Activated CD8-positive, alpha-beta memory T cell treated with anti-CD3 and anti-CD28 coated beads for 1 hour (primary cell): ENCODE results near the gene DCHS1.
A peak's percentile ranks its signal among the peaks of the same experiment; 100 is the strongest.
"Not testable (repeated sequence)": the region's sequence is repeated elsewhere in the genome, so short reads cannot be mapped to it uniquely, and the experiment has no call there.

Experiments used
- DNase-seq, 2 donors: peaks; one replicate each; pipeline ENCODE4 v3.0.0-alpha.2; 2020; ENCODE audit warnings: low read depth in 1 of 2; ENCODE audit errors: extremely low read depth in 1 of 2

Gene DCHS1, protein sequence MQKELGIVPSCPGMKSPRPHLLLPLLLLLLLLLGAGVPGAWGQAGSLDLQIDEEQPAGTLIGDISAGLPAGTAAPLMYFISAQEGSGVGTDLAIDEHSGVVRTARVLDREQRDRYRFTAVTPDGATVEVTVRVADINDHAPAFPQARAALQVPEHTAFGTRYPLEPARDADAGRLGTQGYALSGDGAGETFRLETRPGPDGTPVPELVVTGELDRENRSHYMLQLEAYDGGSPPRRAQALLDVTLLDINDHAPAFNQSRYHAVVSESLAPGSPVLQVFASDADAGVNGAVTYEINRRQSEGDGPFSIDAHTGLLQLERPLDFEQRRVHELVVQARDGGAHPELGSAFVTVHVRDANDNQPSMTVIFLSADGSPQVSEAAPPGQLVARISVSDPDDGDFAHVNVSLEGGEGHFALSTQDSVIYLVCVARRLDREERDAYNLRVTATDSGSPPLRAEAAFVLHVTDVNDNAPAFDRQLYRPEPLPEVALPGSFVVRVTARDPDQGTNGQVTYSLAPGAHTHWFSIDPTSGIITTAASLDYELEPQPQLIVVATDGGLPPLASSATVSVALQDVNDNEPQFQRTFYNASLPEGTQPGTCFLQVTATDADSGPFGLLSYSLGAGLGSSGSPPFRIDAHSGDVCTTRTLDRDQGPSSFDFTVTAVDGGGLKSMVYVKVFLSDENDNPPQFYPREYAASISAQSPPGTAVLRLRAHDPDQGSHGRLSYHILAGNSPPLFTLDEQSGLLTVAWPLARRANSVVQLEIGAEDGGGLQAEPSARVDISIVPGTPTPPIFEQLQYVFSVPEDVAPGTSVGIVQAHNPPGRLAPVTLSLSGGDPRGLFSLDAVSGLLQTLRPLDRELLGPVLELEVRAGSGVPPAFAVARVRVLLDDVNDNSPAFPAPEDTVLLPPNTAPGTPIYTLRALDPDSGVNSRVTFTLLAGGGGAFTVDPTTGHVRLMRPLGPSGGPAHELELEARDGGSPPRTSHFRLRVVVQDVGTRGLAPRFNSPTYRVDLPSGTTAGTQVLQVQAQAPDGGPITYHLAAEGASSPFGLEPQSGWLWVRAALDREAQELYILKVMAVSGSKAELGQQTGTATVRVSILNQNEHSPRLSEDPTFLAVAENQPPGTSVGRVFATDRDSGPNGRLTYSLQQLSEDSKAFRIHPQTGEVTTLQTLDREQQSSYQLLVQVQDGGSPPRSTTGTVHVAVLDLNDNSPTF (N-terminal part only)

DNA sequence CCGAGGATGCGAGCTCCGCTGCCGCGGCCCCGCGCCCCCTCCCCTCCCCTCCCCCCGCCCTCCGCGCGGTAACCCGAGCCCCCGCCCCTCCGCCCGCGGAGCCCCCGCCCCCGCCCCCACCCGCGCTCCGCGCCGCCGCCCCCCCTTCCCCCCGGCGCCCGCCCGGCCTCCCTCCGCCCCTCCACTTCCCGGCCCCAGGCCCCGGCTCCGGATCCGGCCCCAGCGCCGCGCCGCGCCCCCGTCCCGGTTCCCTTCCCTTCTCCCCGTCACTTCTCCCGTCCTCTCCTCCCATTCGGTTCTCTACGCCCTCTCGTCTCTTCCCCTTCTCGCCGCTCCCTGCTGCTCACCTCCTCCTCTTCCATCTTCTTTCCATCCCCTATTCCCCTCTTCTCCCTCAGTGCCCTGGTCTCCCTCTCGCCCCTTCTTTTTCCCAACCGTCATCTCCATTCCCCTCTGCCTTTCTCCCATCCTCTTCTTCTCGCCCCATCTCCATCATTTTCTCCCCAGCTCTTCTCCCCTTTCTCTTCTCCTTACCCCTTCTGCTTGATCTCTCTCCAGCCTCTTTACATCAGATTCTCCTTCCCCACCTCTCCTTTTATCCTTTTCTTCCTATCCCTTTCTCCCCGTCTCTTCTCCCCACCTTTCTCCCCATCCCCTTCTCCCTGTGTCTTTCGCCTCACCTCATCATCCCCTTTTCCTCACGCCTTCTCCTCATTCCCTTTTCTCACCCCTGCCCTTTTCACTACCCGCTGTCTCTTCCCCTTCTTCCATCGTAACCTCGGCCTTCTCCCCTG lies at the start of gene DCHS1:
TSS of gene DCHS1 (minus strand) at position 20 of the 794 bp plus-strand sequence. CDS start 14,196 bp downstream, outside the sequence.
- DNase-seq = no peak

DNA sequence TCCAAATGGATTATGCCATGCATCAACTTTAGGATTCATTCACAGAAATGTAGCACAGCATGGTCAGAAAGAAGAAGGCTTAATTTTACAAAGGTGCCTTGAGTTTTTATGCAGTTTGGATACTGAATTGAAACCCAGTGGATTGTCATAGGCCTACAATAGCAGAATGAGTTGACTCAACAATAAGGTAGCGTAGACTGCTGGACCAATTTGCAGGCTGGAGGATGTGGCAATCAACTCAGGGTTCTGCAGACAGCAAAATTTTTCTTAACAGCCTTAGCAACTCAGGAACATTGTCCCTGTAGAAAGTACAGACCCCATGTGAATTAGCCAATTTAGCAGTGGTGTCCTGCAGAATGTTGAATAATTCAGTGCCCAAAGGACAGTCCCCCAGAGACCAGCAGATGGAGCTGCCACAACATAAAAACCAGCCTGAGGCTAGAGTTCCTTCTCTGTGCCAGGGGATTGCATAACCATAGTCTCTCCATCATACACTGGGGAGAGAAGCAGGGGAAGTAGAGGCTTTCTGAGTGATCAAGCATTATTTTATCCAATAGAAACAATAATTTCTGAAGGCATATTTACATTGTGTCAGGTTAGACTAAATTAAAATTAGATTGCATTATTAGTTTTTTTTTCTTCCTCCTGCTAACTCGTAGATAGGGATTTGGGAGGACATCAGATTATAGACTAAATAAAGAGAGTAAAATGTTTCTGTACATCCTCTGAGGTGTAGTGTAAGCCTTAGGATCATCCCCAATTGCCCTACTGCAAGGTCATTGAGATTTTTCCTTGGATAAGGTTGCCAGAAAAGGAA lies 47.8 kb upstream of the DCHS1 start:
- no peak for DNase-seq

DNA sequence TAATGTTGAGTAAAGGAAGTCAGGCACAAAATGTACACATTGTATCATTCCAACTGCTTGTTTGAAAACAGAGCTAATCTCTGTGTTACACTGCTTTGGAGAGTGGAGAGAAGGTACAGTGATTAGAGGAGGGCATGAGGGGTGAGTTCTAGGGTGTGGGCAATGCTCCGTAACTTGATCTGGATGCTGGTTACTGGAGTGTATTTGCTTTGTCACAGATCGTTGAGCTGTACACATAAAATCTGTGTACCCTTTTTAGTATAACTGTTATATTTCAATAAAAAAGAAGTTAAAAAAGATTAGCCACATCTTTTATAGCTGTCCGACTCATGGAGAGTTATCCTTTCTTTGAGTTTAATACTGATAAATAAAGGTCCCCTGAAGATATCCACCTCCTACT lies 46.3 kb upstream of the DCHS1 start:
- not testable (repeated sequence) for DNase-seq

DNA sequence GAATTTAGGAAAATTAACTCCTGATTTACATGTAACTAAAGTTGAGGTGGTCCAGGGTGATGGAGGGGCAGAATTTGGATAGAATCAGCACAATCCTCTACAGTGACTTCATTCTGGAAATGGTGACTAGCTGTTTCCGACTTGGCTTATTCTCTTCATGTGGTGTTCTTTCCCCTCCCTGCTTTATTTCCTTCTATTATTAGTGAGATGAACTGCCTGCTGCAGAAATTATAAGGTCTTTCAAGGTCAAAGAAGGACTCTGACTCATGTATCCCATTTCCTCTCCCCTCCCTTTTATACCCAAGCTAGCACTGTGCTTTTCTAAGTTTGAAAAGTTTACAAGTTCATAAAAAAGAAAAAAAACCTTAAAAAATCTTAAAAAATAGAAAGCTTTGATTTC lies 39.8 kb upstream of the DCHS1 start:
- DNase-seq = no peak

DNA sequence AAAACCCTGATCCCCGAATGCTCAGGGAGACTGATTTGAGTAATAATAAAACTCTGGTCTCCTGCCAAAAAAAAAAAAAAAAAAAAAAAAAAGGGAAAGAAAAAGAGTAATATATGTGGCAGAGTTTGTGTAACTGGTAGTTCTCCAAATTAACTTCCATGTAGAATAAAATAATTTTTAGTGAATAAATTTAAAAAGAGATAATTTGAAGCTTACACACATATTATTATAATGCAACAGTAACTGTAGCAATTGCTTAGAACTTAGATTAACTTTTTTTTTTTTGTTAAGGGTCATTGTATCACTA lies 38.6 kb upstream of the DCHS1 start:
- no peak for DNase-seq

DNA sequence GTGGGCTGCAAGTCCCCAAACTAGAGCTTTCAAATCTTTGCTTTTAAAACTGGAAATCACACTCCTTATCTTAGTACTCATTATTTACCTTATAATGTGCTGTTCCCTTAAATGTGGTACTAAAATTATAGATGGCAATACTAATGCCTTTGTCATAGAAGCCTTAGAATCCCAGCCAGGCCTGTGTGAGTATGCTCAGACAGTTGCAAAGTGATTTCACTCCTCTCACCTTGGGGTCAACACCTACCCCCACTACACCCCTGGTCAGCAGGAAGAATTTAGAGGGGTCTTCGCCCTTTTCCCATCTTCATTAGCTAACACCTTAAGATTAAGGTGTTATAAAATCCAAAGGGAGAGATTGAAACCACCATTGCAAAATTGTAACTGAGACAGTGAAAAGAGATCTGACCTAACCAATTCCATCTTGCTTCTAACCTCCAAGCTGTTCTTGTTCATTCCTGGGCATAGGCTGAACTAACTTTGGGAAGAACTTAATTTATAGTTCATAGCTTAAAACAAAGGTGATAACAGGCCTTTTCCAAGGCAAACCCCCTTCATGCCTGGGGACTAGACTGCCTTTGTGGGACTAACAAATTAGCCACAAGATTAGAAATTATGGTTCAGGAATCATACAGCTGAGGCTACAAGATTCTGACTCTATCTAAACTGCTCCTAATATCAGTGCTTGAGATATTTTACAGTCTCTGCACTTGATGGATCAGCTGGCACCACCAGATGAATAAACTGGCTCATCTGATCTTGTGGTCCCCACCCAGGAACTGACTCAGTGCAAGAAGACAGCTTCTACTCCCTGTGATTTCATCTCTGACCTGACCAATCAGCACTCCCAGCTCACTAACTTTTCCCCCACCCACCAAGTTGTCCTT lies 38.0 kb upstream of the DCHS1 start:
- DNase-seq = peak in 1 of 2 donors; percentile 14

DNA sequence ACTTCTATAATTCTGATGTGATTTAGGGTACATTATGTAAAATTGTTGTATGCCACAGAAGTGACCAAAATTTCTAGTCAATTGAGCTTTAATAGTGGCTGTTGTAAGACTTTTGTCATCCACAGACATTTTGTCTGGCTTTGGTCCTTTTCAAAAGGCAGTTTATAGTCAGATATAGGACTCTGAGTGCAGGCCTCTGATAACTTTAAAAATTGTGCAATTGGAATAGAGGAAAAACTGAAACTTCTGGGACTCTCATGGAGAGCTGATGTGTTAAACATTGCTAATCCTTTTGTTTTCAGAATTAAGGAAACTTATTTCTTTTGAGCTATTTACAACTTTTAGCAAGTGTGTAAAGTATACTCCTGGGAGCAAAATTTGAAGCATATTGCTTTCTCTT lies 36.5 kb upstream of the DCHS1 start:
- DNase-seq = no peak

DNA sequence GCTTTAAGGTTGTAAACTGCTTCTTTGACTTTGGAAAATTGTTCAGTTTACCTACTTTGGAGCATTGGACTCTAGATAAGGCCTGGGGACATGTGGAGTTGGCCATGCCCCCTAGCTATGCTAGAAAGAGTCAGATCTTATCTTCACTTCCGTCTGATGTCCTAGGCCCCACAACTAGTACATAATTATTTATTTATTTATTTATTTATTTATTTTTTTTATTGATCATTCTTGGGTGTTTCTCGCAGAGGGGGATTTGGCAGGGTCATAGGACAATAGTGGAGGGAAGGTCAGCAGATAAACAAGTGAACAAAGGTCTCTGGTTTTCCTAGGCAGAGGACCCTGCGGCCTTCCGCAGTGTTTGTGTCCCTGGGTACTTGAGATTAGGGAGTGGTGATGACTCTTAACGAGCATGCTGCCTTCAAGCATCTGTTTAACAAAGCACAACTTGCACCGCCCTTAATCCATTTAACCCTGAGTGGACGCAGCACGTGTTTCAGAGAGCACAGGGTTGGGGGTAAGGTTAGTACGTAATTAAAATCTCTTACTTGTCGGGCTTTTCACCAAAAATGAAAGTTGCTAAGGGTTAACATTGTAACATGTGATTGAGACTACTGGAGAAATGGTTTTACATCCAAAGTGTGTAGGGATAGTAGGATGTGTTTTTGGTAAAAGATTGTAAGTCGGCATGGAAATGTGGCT lies 35.0 kb upstream of the DCHS1 start:
- DNase-seq = not testable (repeated sequence)

DNA sequence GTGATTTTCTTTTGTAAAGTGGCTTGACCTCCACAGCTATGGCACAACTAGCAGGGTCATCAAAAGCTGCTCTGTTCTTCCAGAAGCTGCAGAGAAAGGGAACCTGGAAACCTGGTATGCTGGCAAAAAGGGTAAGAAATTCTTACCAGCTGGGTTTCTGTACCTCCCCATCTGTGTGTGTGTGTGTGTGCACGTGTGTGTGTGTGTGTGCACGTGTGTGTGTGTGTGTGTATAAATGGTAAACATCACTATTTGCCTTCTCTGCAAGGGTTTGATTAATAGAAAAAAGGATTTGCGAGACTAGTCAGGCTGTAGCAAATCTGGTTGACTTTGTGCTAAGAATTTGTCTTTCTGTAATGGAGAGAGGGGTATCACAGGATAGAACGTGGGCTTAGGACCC lies 32.3 kb upstream of the DCHS1 start:
- no peak for DNase-seq

DNA sequence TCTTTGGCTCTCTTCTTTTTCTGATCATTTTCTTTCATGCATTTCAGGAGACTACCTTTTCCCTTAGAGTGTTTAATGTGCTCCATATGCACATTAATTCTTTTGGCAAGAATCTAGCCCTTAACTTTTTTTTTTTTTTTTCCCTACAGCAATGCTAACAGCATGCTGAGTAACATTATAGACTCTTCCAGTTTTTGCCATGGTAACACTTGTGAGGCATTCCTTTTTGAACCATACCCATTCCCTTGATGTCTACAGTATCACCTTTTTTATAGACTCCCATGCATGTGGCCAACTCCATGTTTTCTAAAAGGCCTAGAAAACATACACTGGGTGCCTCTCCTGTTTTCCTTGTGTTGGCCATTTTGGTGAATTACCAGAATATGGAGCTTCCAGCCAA lies 30.4 kb upstream of the DCHS1 start:
- no peak for DNase-seq

DNA sequence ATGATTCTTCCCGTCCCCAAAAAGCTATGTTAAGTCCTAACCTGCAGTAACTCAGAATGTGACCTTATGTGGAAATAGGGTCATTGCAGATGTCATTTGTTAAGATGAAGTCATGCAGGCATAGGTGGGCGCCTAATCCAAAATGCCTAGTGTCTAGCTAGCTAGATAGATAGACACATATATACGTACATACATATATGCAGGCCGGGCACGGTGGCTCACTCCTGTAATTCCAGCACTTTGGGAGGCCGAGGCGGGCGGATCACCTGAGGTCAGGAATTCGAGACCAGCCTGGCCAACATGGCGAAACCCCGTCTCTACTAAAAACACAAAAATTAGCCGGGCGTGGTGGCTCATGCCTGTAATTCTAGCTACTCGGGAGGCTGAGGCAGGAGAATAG lies 28.5 kb upstream of the DCHS1 start:
- DNase-seq = not testable (repeated sequence)

DNA sequence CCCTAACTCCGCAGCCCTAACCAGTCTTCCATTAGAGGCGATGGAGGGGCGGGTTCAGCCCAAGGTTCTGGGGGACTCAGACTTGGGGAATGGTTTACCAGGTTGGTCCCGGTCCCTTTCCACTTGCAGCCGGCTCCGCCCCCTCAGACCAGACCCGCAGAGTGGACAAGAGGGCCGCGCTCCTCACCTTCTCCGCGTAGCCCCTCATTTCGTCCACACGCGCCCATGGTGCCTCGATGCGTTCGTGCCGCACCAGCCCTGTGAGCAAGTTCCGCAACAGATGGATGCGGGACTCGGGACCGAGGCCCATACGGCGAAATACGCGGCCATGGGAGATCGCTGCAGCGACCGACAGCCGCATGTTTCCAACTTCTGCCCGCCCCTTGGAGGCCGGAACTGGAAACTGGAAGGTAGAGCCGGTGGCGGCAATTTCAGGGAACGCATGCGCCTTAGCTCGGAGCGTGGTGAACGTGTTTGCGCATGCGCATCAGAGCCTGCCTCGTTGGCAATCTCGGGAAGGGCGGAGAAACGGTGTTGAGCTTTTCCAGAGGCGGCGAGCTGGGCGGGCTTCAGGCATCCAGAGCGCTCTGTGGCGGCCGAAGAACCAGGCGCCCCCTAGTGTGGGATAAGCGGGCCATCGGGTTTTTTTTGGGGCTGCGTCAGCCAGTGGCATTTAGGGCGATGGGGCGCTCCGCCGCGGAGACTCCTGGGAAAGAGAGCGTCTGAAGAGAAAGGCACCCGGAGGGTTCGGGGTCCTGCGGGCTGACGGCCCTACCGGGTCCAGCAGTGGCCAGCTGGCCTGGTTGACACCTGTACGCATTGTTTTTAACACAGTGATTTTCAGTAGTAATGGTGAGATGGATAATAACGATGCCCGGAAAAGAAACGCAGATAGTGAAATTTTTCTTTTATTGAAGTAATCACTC lies 27.6 kb upstream of the DCHS1 start, which contains the start of gene MRPL17:
TSS of gene MRPL17 (minus strand) at position 405 of the 926 bp plus-strand sequence. CDS start at position 361, 44 bp downstream.
- DNase-seq = peak; percentile 97 to 98

DNA sequence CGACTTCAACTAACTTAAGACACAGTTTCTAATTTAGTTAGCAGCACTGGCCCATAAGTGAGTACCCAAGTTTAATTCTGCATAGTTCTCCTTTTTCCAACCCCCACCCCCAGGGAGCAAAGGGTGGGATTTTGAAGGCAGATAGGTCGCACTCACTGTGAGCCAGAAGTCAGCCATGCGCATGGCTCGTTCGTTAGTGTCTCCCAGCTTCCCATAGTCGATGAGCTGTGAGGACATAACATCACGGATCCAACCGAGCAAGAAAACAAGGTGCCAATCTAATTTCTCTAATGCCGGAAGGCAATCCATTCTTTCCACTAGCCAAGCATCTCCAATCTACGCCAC lies 27.0 kb upstream of the DCHS1 start:
- no peak for DNase-seq

DNA sequence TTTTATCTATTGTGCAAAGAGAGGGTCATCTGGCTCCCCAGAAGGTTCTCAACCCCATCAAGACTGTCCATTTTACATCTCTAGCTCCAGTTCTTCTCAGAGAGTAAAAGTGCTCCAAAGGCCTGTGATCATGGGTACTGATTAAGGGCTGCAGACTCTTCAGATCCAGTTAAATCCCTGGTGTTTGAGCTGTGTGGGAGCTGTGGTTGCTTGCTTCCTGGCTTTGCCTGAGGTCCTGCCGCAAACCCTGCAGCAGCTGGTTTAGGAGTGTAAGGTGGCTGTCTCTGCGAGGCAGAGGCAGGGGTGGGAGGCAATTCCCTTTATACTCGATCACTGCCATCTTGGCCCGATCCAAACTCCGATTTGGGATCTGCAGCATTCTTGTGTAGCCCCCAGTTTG lies 26.3 kb upstream of the DCHS1 start:
- no peak for DNase-seq

DNA sequence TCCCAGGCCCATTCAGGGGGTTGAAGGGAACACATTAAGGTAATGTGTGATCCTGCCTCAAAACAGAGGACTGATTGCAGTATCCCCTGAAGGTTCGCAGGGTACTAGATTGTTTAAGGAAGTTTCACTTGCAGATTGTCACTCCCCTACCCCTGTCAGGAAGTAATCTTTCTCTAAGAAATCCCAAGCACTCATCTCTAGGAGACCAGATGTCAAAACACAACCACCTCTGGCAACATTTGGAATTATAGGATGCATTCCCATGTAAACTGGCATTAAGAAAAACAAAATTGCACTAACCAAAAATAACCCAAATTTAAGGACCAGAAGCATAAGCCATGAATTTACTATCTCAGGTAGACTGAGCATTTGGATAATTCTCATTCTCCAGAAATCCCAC lies 25.9 kb upstream of the DCHS1 start:
- no peak for DNase-seq

DNA sequence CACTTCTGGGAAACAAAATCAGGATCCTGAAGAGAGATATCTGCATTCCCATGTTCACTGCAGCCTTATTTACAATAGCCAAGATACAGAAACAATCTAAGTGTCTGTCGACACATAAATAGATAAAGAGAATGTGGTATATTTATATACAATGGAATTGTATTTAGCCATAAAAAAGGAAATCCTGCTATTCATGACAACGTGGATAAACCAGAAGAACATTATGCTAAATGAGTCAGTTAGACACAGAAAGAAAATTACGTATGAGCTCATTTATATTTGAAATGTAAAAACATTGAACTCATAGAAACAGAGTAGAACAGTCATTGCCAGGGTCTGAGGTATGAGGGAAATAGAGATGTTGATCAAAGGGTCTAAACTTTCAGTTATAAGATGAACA lies 21.4 kb upstream of the DCHS1 start:
- no peak for DNase-seq

DNA sequence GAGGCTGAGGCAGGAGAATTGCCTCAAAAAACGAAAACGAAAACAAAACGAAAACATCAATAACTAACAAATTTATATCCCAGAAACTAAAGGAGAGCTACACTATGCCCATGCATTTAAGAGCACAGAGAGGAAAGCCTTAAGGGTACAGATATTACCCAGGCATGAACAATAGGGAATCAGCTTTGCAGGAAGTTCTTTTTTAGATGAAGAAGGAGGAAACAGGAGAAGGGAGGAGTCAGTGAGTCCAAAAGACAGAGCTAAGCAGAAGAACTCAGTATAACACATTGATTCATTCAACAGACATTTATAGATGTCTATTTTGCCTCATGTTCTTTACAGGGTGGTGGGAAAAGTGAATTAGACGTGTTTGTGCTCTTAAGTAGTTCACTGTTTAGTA lies 19.3 kb upstream of the DCHS1 start:
- DNase-seq = no peak
